Measurements from ENCODE around the gene SERPINI2. TPM values are rescaled to one million over a fixed set of nuclear protein-coding genes. Genes with fewer than 3 reads are reported as not detected.

The SERPINI2 gene, protein sequence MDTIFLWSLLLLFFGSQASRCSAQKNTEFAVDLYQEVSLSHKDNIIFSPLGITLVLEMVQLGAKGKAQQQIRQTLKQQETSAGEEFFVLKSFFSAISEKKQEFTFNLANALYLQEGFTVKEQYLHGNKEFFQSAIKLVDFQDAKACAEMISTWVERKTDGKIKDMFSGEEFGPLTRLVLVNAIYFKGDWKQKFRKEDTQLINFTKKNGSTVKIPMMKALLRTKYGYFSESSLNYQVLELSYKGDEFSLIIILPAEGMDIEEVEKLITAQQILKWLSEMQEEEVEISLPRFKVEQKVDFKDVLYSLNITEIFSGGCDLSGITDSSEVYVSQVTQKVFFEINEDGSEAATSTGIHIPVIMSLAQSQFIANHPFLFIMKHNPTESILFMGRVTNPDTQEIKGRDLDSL
- total RNA-seq: not detected in 2 replicates

DNA sequence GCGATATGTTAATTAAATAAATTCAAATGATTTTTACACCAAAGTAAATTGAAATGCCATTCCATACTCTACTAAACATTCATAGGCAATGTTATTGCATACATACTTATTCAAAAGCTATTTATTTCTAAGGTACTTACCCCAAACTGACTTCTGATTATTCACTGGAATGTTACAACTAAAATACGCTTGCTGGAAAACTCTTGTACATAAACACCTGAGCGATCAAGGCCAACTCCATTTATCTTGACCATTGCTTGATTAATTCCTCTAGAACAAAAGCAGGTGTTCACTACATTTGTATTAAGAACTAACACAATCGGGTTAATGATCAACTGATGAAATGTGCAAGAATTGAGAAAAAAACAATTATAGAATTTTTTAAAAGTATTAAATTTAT, at the start of gene SERPINI2:
Gene SERPINI2 (minus strand): TSS at position 180 of the 400 bp plus-strand sequence. CDS start 2,208 bp downstream, outside the sequence.

Other genes starting within 250 kb of the SERPINI2 start
- not detected in 2 replicates for gene ZBBX, start 93.7 kb downstream of the SERPINI2 start, total RNA-seq
- under 0.01 and 0.17 TPM in 2 replicates for gene WDR49, start 179.9 kb upstream of the SERPINI2 start, total RNA-seq